Transverse colon (tissue), 4 donors: ENCODE results near the gene UQCC2. TPM values are rescaled to one million over a fixed set of nuclear protein-coding genes. Genes with fewer than 3 reads are reported as not detected.
A peak's percentile ranks its signal among the peaks of the same experiment; 100 is the strongest.

Source experiments
- DNase-seq: peaks from one replicate; pipeline ENCODE4 v3.0.0-alpha.2; 2019
- H3K27ac ChIP-seq, 4 donors: fragments of 200-600 bp; sonication (generic); 2 replicates each; pipeline ENCODE4 v1.5.1; 2016 to 2018; ENCODE audit warnings: inconsistent platforms in 4 of 4
- H3K27me3 ChIP-seq: fragments of 200-600 bp; sonication (generic); 2 replicates; pipeline ENCODE4 v1.5.1; 2017; ENCODE audit warnings: inconsistent platforms
- H3K36me3 ChIP-seq, 4 donors: fragments of 200-600 bp; sonication (generic); 2 replicates each; pipeline ENCODE4 v1.5.1; 2017 to 2019; ENCODE audit warnings: inconsistent platforms in 4 of 4
- H3K4me1 ChIP-seq, 4 donors: fragments of 200-600 bp; sonication (generic); 2 replicates each; pipeline ENCODE4 v1.5.1; 2017 to 2020; ENCODE audit warnings: inconsistent platforms in 4 of 4
- H3K4me3 ChIP-seq, 4 donors: fragments of 200-600 bp; sonication (generic); 1 replicate in 1 of 4; 2 replicates in 3 of 4; pipeline versions ENCODE4 v1.5.1 to v1.6.1; 2017 to 2019; ENCODE audit warnings: inconsistent platforms in 4 of 4
- H3K9me3 ChIP-seq, 2 donors: fragments of 200-600 bp; sonication (generic); 2 replicates each; pipeline ENCODE4 v1.5.1; 2017 to 2019; ENCODE audit warnings: inconsistent platforms in 2 of 2
- CTCF ChIP-seq, 5 experiments: fragments of 200-600 bp in 3 of 5; fragments of 450-650 bp in 2 of 5; sonication (generic) in 3 of 5; IDR thresholded peaks; 1 replicate in 2 of 5; 2 replicates in 3 of 5; pipeline ENCODE4 v1.5.1; 2016 to 2017; ENCODE audit warnings: antibody characterized with exemption in 5 of 5, inconsistent platforms in 3 of 5, mild to moderate bottlenecking in 2 of 5, moderate library complexity in 1 of 5
- EP300 ChIP-seq: sonication (generic); formaldehyde crosslinking; IDR thresholded peaks from one replicate; pipeline ENCODE4 v1.6.1; 2017; ENCODE audit warnings: antibody characterized with exemption, low read depth
- POLR2A ChIP-seq: fragments of 450-650 bp; IDR thresholded peaks from one replicate; pipeline ENCODE4 v1.6.1; 2016; ENCODE audit warnings: antibody characterized with exemption, mild to moderate bottlenecking, moderate library complexity
- POLR2AphosphoS5 ChIP-seq, 3 donors: sonication (generic); formaldehyde crosslinking; IDR thresholded peaks; one replicate each; pipeline ENCODE4 v1.6.1; 2016; ENCODE audit warnings: antibody characterized with exemption in 3 of 3
- WGBS, 2 donors: methylation state at CpG; one replicate each; pipeline ENCODE4 v1.1.5; 2018; ENCODE audit warnings: low coverage in 1 of 2; 5-methylcytosine and 5-hydroxymethylcytosine counted together
- in situ Hi-C, 4 donors: fragments of 200-750 bp; cut with MboI; loops; one replicate each; pipeline versions ENCODE4 v1.15.0 to v1.15.1; 2017; ENCODE audit warnings: low sequenced_read_pairs in 3 of 4, low pct_ligation_motif_present in 1 of 4, low pct_unique_long_range_greater_than_20kb in 1 of 4
- intact Hi-C: fragments of 100-400 bp; cut with DNase I; formaldehyde crosslinking; loops from one replicate; pipeline ENCODE4 v1.15.1; 2023; ENCODE audit warnings: low total_unique reads
- total RNA-seq, 4 donors: library from RNA; depleted of rRNA; stranded (reverse); fragments of >200 nt; gene quantifications; one replicate each; pipeline ENCODE4 v1.1.0, GENCODE V29; 2016

Gene UQCC2
- total RNA-seq, 4 donors from 2014 or later: 2.8 to 17.6 (median 8.8) TPM

DNA sequence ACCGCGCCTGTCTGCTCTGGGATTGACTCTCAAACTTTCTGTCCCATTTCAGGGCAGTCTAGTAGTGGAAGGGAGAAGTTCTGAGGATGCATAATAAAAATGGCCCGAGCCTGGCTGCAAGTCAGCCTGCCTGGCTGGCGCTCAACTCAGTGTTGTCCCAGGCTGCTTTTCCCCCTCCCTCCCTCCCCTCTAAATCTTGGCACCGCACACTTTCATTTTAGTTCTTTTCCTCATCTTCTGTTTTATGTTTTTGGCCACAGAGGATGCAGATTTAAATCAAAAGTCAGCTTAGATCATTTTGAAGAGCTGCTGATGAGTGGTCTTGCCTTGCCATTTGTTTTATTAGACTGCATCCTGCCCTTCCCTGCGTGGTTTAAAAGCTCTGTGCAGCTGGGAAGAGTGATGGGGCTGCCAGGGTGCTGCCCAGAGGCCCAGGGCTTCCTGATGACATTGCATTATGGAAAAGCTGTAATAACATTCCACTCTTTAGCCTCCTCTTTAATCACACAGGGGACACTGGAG is 6.5 kb upstream of the UQCC2 start:
- Histone ChIP-seq H3K27ac (peak overlapping the region; percentile 38 to 69 (median 46)), H3K36me3 (no peaks in the 10 kb centered on the region), H3K27me3 (no peaks in the 10 kb centered on the region), H3K9me3 (no peaks in the 10 kb centered on the region), H3K4me1 (peaks cover 0 to 10% (median 5%) of the 10 kb centered on the region in 4 donors), H3K4me3 (no peak overlapping the region)
- in situ Hi-C loops (no loop called here), intact Hi-C loops (no loop called here)
- 20 to 49% methylated on average over 2 to 6 of the region's 6 CpGs for WGBS, 2 donors
- DNase-seq: no peak
- no peak for TF ChIP-seq CTCF (IDR thresholded peaks at IDR 0.05)
- no peak for TF ChIP-seq POLR2AphosphoS5 (IDR thresholded peaks at IDR 0.05)
- no peak for TF ChIP-seq EP300
- TF ChIP-seq POLR2A: no peak

DNA sequence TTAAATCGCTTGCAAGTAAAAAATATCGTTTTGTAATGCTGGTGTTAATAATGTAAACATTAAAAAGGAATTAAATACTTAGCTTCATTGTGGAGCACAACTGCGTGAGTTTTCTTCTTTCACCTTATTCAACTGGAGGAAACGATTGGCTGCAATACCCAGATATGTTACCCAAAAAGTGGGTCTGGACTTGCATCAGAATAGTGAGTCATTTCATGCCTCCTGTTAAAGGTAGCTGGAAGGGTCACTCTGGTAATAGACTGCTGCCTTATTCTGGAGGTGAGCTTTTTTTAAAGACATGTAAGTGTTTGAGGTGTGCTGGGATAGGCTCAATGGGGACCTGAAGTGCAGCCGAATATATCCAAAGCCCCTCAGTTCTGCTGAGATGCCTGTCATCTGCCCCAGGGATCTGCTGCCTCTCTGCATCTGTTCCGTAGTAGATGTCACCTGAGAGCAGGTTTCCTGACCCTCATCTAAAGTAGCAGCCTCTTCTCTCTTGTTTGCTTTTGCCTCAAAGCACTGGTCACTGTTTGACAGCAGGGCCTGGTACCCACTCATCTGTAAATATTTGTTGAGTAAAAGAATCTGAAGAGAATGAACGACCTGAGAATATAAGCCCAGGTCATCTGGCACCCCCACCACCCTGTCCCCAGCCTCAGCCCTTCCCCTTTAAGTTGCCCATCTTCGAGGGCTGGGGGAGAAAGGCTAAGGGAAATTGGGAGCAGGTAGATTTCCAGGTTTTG is 5.6 kb upstream of the UQCC2 start:
- in situ Hi-C loops: no loop called here
- peak overlapping the region in 2 of 4 donors; percentile 38 to 69 for H3K27ac ChIP-seq
- 69 to 80% methylated on average over 6 to 8 of the region's 8 CpGs for WGBS, 2 donors

DNA sequence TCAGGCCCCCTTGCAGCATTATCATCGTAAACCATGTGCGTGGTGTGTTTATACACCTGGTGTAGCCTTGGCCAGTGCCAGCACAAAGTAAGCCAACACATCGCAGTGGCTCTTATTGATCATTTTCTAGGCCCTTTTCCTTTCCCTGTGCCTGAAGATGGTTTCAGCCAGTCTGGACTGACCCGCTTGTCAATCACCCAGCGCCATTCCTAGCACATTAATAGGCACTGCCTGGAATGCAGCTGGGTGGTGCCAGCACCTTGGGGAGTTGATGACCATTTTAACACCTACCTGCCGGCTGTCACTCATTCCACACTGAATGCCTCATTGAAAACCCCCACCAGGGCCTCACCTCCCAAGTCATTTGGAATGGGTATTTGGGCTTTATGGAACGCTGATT is 4.9 kb upstream of the UQCC2 start:
- intact Hi-C loops: no loop called here
- TF ChIP-seq POLR2A: no peak
- TF ChIP-seq EP300: no peak
- TF ChIP-seq POLR2AphosphoS5 (IDR thresholded peaks at IDR 0.05): no peak
- WGBS, 2 donors: 46 to 54% methylated on average over 3 to 7 of the region's 7 CpGs
- no peaks in the 10 kb centered on the region for H3K27me3 ChIP-seq
- no peaks in the 10 kb centered on the region for H3K9me3 ChIP-seq
- H3K36me3 ChIP-seq: no peaks in the 10 kb centered on the region
- H3K4me1 ChIP-seq: peaks cover 0 to 10% (median 9%) of the 10 kb centered on the region in 4 donors
- H3K4me3 ChIP-seq: no peak overlapping the region
- in situ Hi-C loops: no loop called here
- no peak for DNase-seq
- no peak overlapping the region for H3K27ac ChIP-seq

More for the DNA sequence above, 5.6 kb upstream of the UQCC2 start:
- Histone ChIP-seq H3K9me3 (no peaks in the 10 kb centered on the region), H3K4me1 (peaks cover 0 to 10% (median 6%) of the 10 kb centered on the region in 4 donors), H3K36me3 (no peaks in the 10 kb centered on the region), H3K4me3 (no peak overlapping the region), H3K27me3 (no peaks in the 10 kb centered on the region)
- intact Hi-C loops: no loop called here
- DNase-seq: no peak
- no peak for TF ChIP-seq POLR2AphosphoS5 (IDR thresholded peaks at IDR 0.05)
- no peak for TF ChIP-seq EP300
- no peak for TF ChIP-seq POLR2A
- TF ChIP-seq CTCF (IDR thresholded peaks at IDR 0.05): no peak

DNA sequence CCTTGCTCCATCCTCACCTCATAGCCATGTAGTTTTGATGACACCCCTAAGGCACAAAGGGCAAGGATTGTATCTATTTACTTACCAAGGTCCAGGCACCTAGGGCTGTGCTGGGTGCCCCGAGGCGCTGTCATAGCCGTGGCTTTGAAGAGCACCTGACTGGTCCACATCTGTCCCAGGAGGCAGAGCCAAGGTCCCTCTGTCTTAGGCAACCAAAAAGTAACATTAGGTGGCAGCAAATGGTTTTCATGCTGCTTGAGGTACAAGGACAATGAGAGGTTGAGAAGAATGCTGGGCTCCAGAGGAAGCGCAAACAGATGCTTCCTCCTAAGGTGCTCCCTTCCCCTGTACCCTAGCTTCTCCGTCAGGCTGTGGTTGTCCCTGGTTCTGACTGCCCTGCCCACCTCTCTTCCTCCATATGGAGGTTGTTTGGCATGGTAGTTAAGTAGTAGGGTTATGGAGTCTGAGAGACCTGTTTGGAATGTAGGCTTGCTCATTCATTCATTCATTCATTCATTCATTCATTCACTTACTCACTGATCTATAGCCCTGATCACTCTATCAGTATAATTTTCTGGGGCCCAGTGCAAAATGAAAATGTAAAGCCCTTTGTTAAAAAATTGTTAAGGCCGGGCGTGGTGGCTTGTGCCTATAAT is 3.0 kb upstream of the UQCC2 start:
- H3K27me3 ChIP-seq: no peaks in the 10 kb centered on the region
- WGBS, 2 donors: 91% methylated on average over 4 to 7 of the region's 7 CpGs
- in situ Hi-C loops (no loop called here), intact Hi-C loops (no loop called here)
- no peak overlapping the region for H3K4me3 ChIP-seq
- H3K36me3 ChIP-seq: no peaks in the 10 kb centered on the region
- H3K9me3 ChIP-seq: no peaks in the 10 kb centered on the region
- DNase-seq: no peak
- H3K4me1 ChIP-seq: peaks cover 7 to 19% (median 18%) of the 10 kb centered on the region in 4 donors
- no peak overlapping the region for H3K27ac ChIP-seq
- TF ChIP-seq POLR2A: no peak
- TF ChIP-seq CTCF (IDR thresholded peaks at IDR 0.05): no peak
- no peak for TF ChIP-seq POLR2AphosphoS5 (IDR thresholded peaks at IDR 0.05)
- TF ChIP-seq EP300: no peak
